ENCODE results near the gene HIVEP2. TPM values are rescaled to one million over a fixed set of nuclear protein-coding genes. Genes with fewer than 3 reads are reported as not detected.

Gene HIVEP2
- total and polyA plus RNA-seq, 2 donors (not counting 1 experiment from before 2014, with no cell fraction given) = 5.8 to 31.9 TPM

- H3K4me3 Mint-ChIP-seq = no peak overlapping the region
- DNase-seq (no peak), ATAC-seq (ENCODE audit: low read depth) (no peak)
- H3K9ac ChIP-seq (ENCODE audit: low read length) = no peak overlapping the region
- H3K9me3 ChIP-seq (ENCODE audit: control extremely low read depth in 1 of 3, control insufficient read depth in 2 of 3, insufficient read depth in 1 of 3, low read length in 2 of 3) = no peaks in the 10 kb centered on the region
- ChIA-PET CTCF (interaction anchor here (1.2 kb wide), 1 partner anchor 12 kb away, joined by 3 read pairs; no protein-coding TSS in a partner anchor), POLR2A (no interaction called here)
- no peaks in the 10 kb centered on the region for H3K27me3 ChIP-seq (replicated peaks in 1 of 4; ENCODE audit: control extremely low read depth in 1 of 4, control insufficient read depth in 3 of 4, insufficient read depth in 4 of 4, low read length in 3 of 4)
- no peak overlapping the region for H2AFZ ChIP-seq (ENCODE audit: insufficient read depth, low read depth, low read length, poor library complexity, severe bottlenecking)
- H4K20me1 ChIP-seq (ENCODE audit: control insufficient read depth, insufficient read depth, low read length, poor library complexity, severe bottlenecking) = no peaks in the 10 kb centered on the region
- peaks cover 0 to 10% of the 10 kb centered on the region in 2 donors for H3K4me1 ChIP-seq (ENCODE audit: control insufficient read depth in 2 of 2, insufficient read depth in 2 of 2, low read length in 2 of 2)
- H3K27ac Mint-ChIP-seq = no peak overlapping the region
- no peaks in the 10 kb centered on the region for H3K27me3 Mint-ChIP-seq
- no peak overlapping the region for H3K4me3 ChIP-seq (ENCODE audit: control extremely low read depth in 1 of 5, extremely low read depth in 1 of 5, insufficient read depth in 1 of 5, low read depth in 2 of 5, low read length in 4 of 5)
- 100% methylated on average over 6 of the region's 6 CpGs for WGBS (ENCODE audit: insufficient coverage)
- intact Hi-C loops (cut with micrococcal nuclease) = loop anchor here (10.0 kb wide), 1 partner anchor 194 kb away; no protein-coding TSS in a partner anchor
- H3K4me1 Mint-ChIP-seq = peaks cover 32% of the 10 kb centered on the region
- TF ChIP-seq EZH2 (IDR thresholded peaks at IDR 0.05; ENCODE audit: borderline replicate concordance, insufficient read depth, low read depth, low read length, poor library complexity, severe bottlenecking) (no peak), CTCF (IDR thresholded peaks at IDR 0.05) (no peak)
- peaks cover 52% of the 10 kb centered on the region for H3K79me2 ChIP-seq (ENCODE audit: control insufficient read depth, insufficient read depth, low read length)
- no peak overlapping the region for H3K27ac ChIP-seq (ENCODE audit: low read length in 2 of 2)
- H3K4me2 ChIP-seq (replicated peaks; ENCODE audit: low read depth, low read length, poor library complexity, severe bottlenecking) = no peak overlapping the region
- H3K9me3 Mint-ChIP-seq (ENCODE audit: insufficient read depth) = no peaks in the 10 kb centered on the region
- peaks cover 6 to 13% of the 10 kb centered on the region in 2 experiments for H3K36me3 ChIP-seq (replicated peaks in 1 of 2; ENCODE audit: control extremely low read depth in 1 of 2, control insufficient read depth in 1 of 2, extremely low read depth in 1 of 2, insufficient read depth in 2 of 2, low read length in 1 of 2)
Observed at GRCh38 chr6:142830807-142831206, 114.2 kb downstream of the HIVEP2 start.

- Histone ChIP-seq H3K4me3 (ENCODE audit: control extremely low read depth in 1 of 5, extremely low read depth in 1 of 5, insufficient read depth in 1 of 5, low read depth in 2 of 5, low read length in 4 of 5) (no peak overlapping the region), H3K4me1 (ENCODE audit: control insufficient read depth in 2 of 2, insufficient read depth in 2 of 2, low read length in 2 of 2) (peaks cover 0 to 10% of the 10 kb centered on the region in 2 donors), H3K27me3 (replicated peaks in 1 of 4; ENCODE audit: control extremely low read depth in 1 of 4, control insufficient read depth in 3 of 4, insufficient read depth in 4 of 4, low read length in 3 of 4) (no peaks in the 10 kb centered on the region), H3K9ac (ENCODE audit: low read length) (no peak overlapping the region), H3K27ac (ENCODE audit: low read length in 2 of 2) (no peak overlapping the region), H4K20me1 (ENCODE audit: control insufficient read depth, insufficient read depth, low read length, poor library complexity, severe bottlenecking) (no peaks in the 10 kb centered on the region), H3K9me3 (ENCODE audit: control extremely low read depth in 1 of 3, control insufficient read depth in 2 of 3, insufficient read depth in 1 of 3, low read length in 2 of 3) (no peaks in the 10 kb centered on the region), H3K79me2 (ENCODE audit: control insufficient read depth, insufficient read depth, low read length) (peaks cover 47% of the 10 kb centered on the region), H2AFZ (ENCODE audit: insufficient read depth, low read depth, low read length, poor library complexity, severe bottlenecking) (no peak overlapping the region), H3K4me2 (replicated peaks; ENCODE audit: low read depth, low read length, poor library complexity, severe bottlenecking) (no peak overlapping the region), H3K36me3 (replicated peaks in 1 of 2; ENCODE audit: control extremely low read depth in 1 of 2, control insufficient read depth in 1 of 2, extremely low read depth in 1 of 2, insufficient read depth in 2 of 2, low read length in 1 of 2) (peaks cover 6 to 13% of the 10 kb centered on the region in 2 experiments)
- 100% methylated on average over 2 of the region's 5 CpGs for WGBS (ENCODE audit: insufficient coverage)
- ATAC-seq (ENCODE audit: low read depth) = no peak
- H3K27ac Mint-ChIP-seq = no peak overlapping the region
- peaks cover 30% of the 10 kb centered on the region for H3K4me1 Mint-ChIP-seq
- ChIA-PET POLR2A (no interaction called here), CTCF (interaction anchor here (1.0 to 1.2 kb wide), 2 partner anchors 10 to 13 kb away, joined by 3 to 4 read pairs; no protein-coding TSS in a partner anchor)
- H3K27me3 Mint-ChIP-seq = no peaks in the 10 kb centered on the region
- H3K9me3 Mint-ChIP-seq (ENCODE audit: insufficient read depth) = no peaks in the 10 kb centered on the region
- no peak for DNase-seq
- H3K4me3 Mint-ChIP-seq = no peak overlapping the region
- intact Hi-C loops (cut with micrococcal nuclease) = loop anchor here (10.0 kb wide), 1 partner anchor 195 kb away; no protein-coding TSS in a partner anchor
- TF ChIP-seq CTCF (IDR thresholded peaks at IDR 0.05) (no peak), EZH2 (IDR thresholded peaks at IDR 0.05; ENCODE audit: borderline replicate concordance, insufficient read depth, low read depth, low read length, poor library complexity, severe bottlenecking) (no peak)
Observed at GRCh38 chr6:142830116-142830710, 114.8 kb downstream of the HIVEP2 start.
